HG03342 (cell line): ENCODE data around the gene PFDN4.

Experiments used
- ATAC-seq: cut with Tn5 transposase; IDR thresholded peaks from one replicate; pipeline ENCODE4 v1.9.1; 2021; ENCODE audit warnings: mild to moderate bottlenecking, moderate library complexity; ENCODE audit not compliant: unreplicated experiment

The PFDN4 gene

GRCh38 chr20:54200487-54201267 lies 7.2 kb upstream of the PFDN4 start:
- ATAC-seq, result no peak

GRCh38 chr20:54201268-54201846 lies 6.5 kb upstream of the PFDN4 start:
- ATAC-seq, result no peak

- no peak for ATAC-seq
These were observed 4.6 kb upstream of the PFDN4 start for GRCh38 chr20:54203281-54203680.

GRCh38 chr20:54204063-54204462 lies 3.8 kb upstream of the PFDN4 start:
- no peak for ATAC-seq

- ATAC-seq, result no peak
These were observed 3.4 kb upstream of the PFDN4 start for GRCh38 chr20:54204481-54204880.

- ATAC-seq, result no peak
These were observed 2.4 kb upstream of the PFDN4 start for GRCh38 chr20:54205450-54205849.

GRCh38 chr20:54207053-54207742 lies 689 bp upstream of the PFDN4 start:
- no peak for ATAC-seq

- ATAC-seq, result peak; percentile 3
These were observed 775 bp downstream of the PFDN4 start for GRCh38 chr20:54208548-54209176.

- ATAC-seq, result no peak
These were observed 1.4 kb downstream of the PFDN4 start for GRCh38 chr20:54209216-54209813.

GRCh38 chr20:54212226-54212625 lies 4.3 kb downstream of the PFDN4 start:
- ATAC-seq, result no peak

GRCh38 chr20:54212871-54213270 lies 5.0 kb downstream of the PFDN4 start:
- no peak for ATAC-seq

GRCh38 chr20:54214566-54214965 lies 6.7 kb downstream of the PFDN4 start:
- no peak for ATAC-seq

GRCh38 chr20:54215157-54215789 lies 7.4 kb downstream of the PFDN4 start:
- no peak for ATAC-seq

- ATAC-seq, result no peak
These were observed 9.9 kb downstream of the PFDN4 start for GRCh38 chr20:54217762-54218161.

GRCh38 chr20:54218470-54218869 lies 10.6 kb downstream of the PFDN4 start:
- no peak for ATAC-seq

- no peak for ATAC-seq
These were observed 12.0 kb downstream of the PFDN4 start for GRCh38 chr20:54219751-54220426.

GRCh38 chr20:54220722-54221121 lies 12.8 kb downstream of the PFDN4 start:
- ATAC-seq, result no peak

GRCh38 chr20:54221353-54221752 lies 13.5 kb downstream of the PFDN4 start:
- no peak for ATAC-seq

- ATAC-seq, result no peak
These were observed 14.4 kb downstream of the PFDN4 start for GRCh38 chr20:54221996-54222890.
